Kasumi-1 (cell line): ENCODE results near the gene OGT.
"Not testable (repeated sequence)": the region's sequence is repeated elsewhere in the genome, so short reads cannot be mapped to it uniquely, and the experiment has no call there.

Experiments
- DNase-seq, 2 experiments: peaks; one replicate each; lab custom pipeline; 2025; lab: John Stamatoyannopoulos, UW

OGT gene

GRCh38 chrX:71540801-71541200, 7.9 kb downstream of the OGT start:
- no peak for DNase-seq

GRCh38 chrX:71541210-71542022, 8.5 kb downstream of the OGT start:
- DNase-seq = peak; percentile 11 to 20

GRCh38 chrX:71542411-71542810, 9.5 kb downstream of the OGT start:
- no peak for DNase-seq

- no peak for DNase-seq
Observed at GRCh38 chrX:71542825-71543224, 9.9 kb downstream of the OGT start.

- no peak for DNase-seq
Observed at GRCh38 chrX:71543316-71543715, 10.4 kb downstream of the OGT start.

GRCh38 chrX:71545364-71545763, 12.5 kb downstream of the OGT start:
- DNase-seq = no peak

- DNase-seq = no peak
Observed at GRCh38 chrX:71546879-71547278, 14.0 kb downstream of the OGT start.

GRCh38 chrX:71547339-71547738, 14.4 kb downstream of the OGT start:
- no peak for DNase-seq

GRCh38 chrX:71549986-71550385, 17.1 kb downstream of the OGT start:
- no peak for DNase-seq

- DNase-seq = no peak
Observed at GRCh38 chrX:71550578-71550977, 17.7 kb downstream of the OGT start.

GRCh38 chrX:71556036-71556435, 23.1 kb downstream of the OGT start:
- no peak for DNase-seq

GRCh38 chrX:71558920-71559319, 26.0 kb downstream of the OGT start:
- DNase-seq = no peak

GRCh38 chrX:71559773-71560172, 26.9 kb downstream of the OGT start:
- DNase-seq = not testable (repeated sequence)

GRCh38 chrX:71563921-71564320, 31.0 kb downstream of the OGT start:
- DNase-seq = no peak

- DNase-seq = no peak
Observed at GRCh38 chrX:71565474-71566041, 32.7 kb downstream of the OGT start.

GRCh38 chrX:71571390-71571789, 38.5 kb downstream of the OGT start:
- not testable (repeated sequence) for DNase-seq

- DNase-seq = no peak
Observed at GRCh38 chrX:71573590-71573989, 40.7 kb downstream of the OGT start.

- no peak for DNase-seq
Observed at GRCh38 chrX:71577682-71578081, 44.8 kb downstream of the OGT start.

- no peak for DNase-seq
Observed at GRCh38 chrX:71578253-71579135, 45.6 kb downstream of the OGT start, which contains the start of gene GCNA. GCNA (plus strand) TSS chrX:71578437; CDS start chrX:71580822, 2,385 bp downstream.

GRCh38 chrX:71579136-71579989, 46.5 kb downstream of the OGT start:
- DNase-seq = no peak

GRCh38 chrX:71579990-71580380, 47.1 kb downstream of the OGT start:
- no peak for DNase-seq

- DNase-seq = no peak
Observed at GRCh38 chrX:71581210-71581609, 48.3 kb downstream of the OGT start.
